Testis (tissue), 3 donors: ENCODE measurements around the gene PIGM. TPM values are rescaled to one million over a fixed set of nuclear protein-coding genes. Genes with fewer than 3 reads are reported as not detected.

Source experiments
- DNase-seq: peaks from one replicate; pipeline ENCODE4 v3.0.0-alpha.2; 2019
- H3K27ac ChIP-seq, 2 donors: fragments of 200-600 bp; sonication (generic); one replicate each; pipeline ENCODE4 v1.5.1; 2019
- H3K27me3 ChIP-seq: fragments of 200-600 bp; sonication (generic); one replicate; pipeline ENCODE4 v1.5.1; 2019
- H3K36me3 ChIP-seq: fragments of 200-600 bp; sonication (generic); one replicate; pipeline ENCODE4 v1.5.1; 2017; ENCODE audit warnings: low read depth; ENCODE audit errors: missing control alignments
- H3K4me1 ChIP-seq: fragments of 200-600 bp; sonication (generic); one replicate; pipeline ENCODE4 v1.5.1; 2019
- H3K4me3 ChIP-seq, 2 donors: fragments of 200-600 bp; sonication (generic); one replicate each; pipeline ENCODE4 v1.5.1; 2017 to 2019
- H3K9me3 ChIP-seq: fragments of 200-600 bp; sonication (generic); one replicate; pipeline ENCODE4 v1.5.1; 2017
- CTCF ChIP-seq, 3 experiments: fragments of 450-650 bp in 2 of 3; fragments of 200-600 bp in 1 of 3; sonication (generic) in 1 of 3; IDR thresholded peaks; one replicate each; pipeline ENCODE4 v1.5.1; 2016 to 2019; ENCODE audit warnings: antibody characterized with exemption in 3 of 3, mild to moderate bottlenecking in 2 of 3, moderate library complexity in 1 of 3
- POLR2A ChIP-seq: fragments of 450-650 bp; IDR thresholded peaks from one replicate; pipeline ENCODE4 v1.6.1; 2017; ENCODE audit warnings: antibody characterized with exemption, mild to moderate bottlenecking, moderate library complexity
- WGBS, 2 donors: methylation state at CpG; one replicate each; pipeline ENCODE4 v1.1.5; 2018; 5-methylcytosine and 5-hydroxymethylcytosine counted together
- intact Hi-C: fragments of 100-400 bp; cut with DNase I; formaldehyde crosslinking; loops from one replicate; pipeline ENCODE4 v1.15.1; 2023; ENCODE audit warnings: low total_unique reads
- polyA plus RNA-seq: library from polyadenylated mRNA; stranded (reverse); fragments of 350-450 nt; fragmentation: Illumina TruSeq; extraction: RNeasy Lipid Tissue Mini Kit (QIAGEN cat#74804); gene quantifications from one replicate; pipeline ENCODE4 v1.2.3, GENCODE V29; 2014; ENCODE audit warnings: low read depth, low replicate concordance; ENCODE audit not compliant: insufficient read depth
- total RNA-seq, 2 donors: library from RNA; depleted of rRNA; stranded (reverse); fragments of >200 nt; gene quantifications; one replicate each; pipeline ENCODE4 v1.2.3, GENCODE V29; 2016

The PIGM gene
- total and polyA plus RNA-seq, 3 donors from 2014 or later = 5.1 to 9.1 (median 6.5) TPM

GRCh38 chr1:160004425-160004824, 27.4 kb downstream of the PIGM start:
- no peaks in the 10 kb centered on the region for H3K27me3 ChIP-seq
- H3K36me3 ChIP-seq = no peaks in the 10 kb centered on the region
- no peaks in the 10 kb centered on the region for H3K4me1 ChIP-seq
- TF ChIP-seq POLR2A (no peak), CTCF (IDR thresholded peaks at IDR 0.05) (no peak)
- intact Hi-C loops = no loop called here
- 85 to 95% methylated on average over 2 of the region's 2 CpGs for WGBS, 2 donors
- no peak for DNase-seq
- no peak overlapping the region for H3K4me3 ChIP-seq
- H3K27ac ChIP-seq = no peak overlapping the region
- no peaks in the 10 kb centered on the region for H3K9me3 ChIP-seq

GRCh38 chr1:160004001-160004400, 27.8 kb downstream of the PIGM start:
- intact Hi-C loops = no loop called here
- Histone ChIP-seq H3K4me3 (no peak overlapping the region), H3K36me3 (no peaks in the 10 kb centered on the region), H3K9me3 (no peaks in the 10 kb centered on the region), H3K4me1 (no peaks in the 10 kb centered on the region), H3K27me3 (no peaks in the 10 kb centered on the region), H3K27ac (no peak overlapping the region)
- no peak for DNase-seq
- TF ChIP-seq POLR2A (no peak), CTCF (IDR thresholded peaks at IDR 0.05) (no peak)
- whole genome bisulfite sequencing, 2 donors = 89 to 100% methylated on average over 1 of the region's 1 CpG

GRCh38 chr1:160001440-160001839, 30.4 kb downstream of the PIGM start:
- intact Hi-C loops = no loop called here
- no peaks in the 10 kb centered on the region for H3K27me3 ChIP-seq
- no peak for TF ChIP-seq CTCF (IDR thresholded peaks at IDR 0.05)
- no peak for TF ChIP-seq POLR2A
- H3K36me3 ChIP-seq = no peaks in the 10 kb centered on the region
- DNase-seq = no peak
- H3K27ac ChIP-seq = no peak overlapping the region
- H3K4me3 ChIP-seq = no peak overlapping the region
- H3K9me3 ChIP-seq = no peaks in the 10 kb centered on the region
- 76 to 81% methylated on average over 2 of the region's 2 CpGs for WGBS, 2 donors
- H3K4me1 ChIP-seq = no peaks in the 10 kb centered on the region

GRCh38 chr1:159999204-159999603, 32.6 kb downstream of the PIGM start:
- 56 to 70% methylated on average over 4 of the region's 4 CpGs for WGBS, 2 donors
- H3K27me3 ChIP-seq = no peaks in the 10 kb centered on the region
- no peaks in the 10 kb centered on the region for H3K36me3 ChIP-seq
- TF ChIP-seq CTCF (IDR thresholded peaks at IDR 0.05) (no peak), POLR2A (no peak)
- no peak overlapping the region for H3K27ac ChIP-seq
- H3K4me1 ChIP-seq = no peaks in the 10 kb centered on the region
- no peak overlapping the region for H3K4me3 ChIP-seq
- H3K9me3 ChIP-seq = no peaks in the 10 kb centered on the region
- intact Hi-C loops = no loop called here
- DNase-seq = no peak

GRCh38 chr1:159996653-159997052, 35.1 kb downstream of the PIGM start:
- no peak overlapping the region for H3K4me3 ChIP-seq
- intact Hi-C loops = no loop called here
- DNase-seq = no peak
- no peaks in the 10 kb centered on the region for H3K27me3 ChIP-seq
- no peaks in the 10 kb centered on the region for H3K36me3 ChIP-seq
- TF ChIP-seq CTCF (IDR thresholded peaks at IDR 0.05) = no peak
- no peak for TF ChIP-seq POLR2A
- H3K4me1 ChIP-seq = no peaks in the 10 kb centered on the region
- H3K9me3 ChIP-seq = no peaks in the 10 kb centered on the region
- no peak overlapping the region for H3K27ac ChIP-seq
